Measurements from ENCODE around the gene GABRD. TPM values are rescaled to one million over a fixed set of nuclear protein-coding genes. Genes with fewer than 3 reads are reported as not detected.

Gene GABRD
- total and polyA plus RNA-seq, 8 donors, result 0.09 to 0.61 (median 0.15) TPM; not detected in 3

- Histone ChIP-seq H3K27ac (no peak overlapping the region), H3K27me3 (no peaks in the 10 kb centered on the region), H3K36me3 (no peaks in the 10 kb centered on the region), H3K4me1 (no peaks in the 10 kb centered on the region), H3K4me3 (no peak overlapping the region), H3K9me3 (no peaks in the 10 kb centered on the region)
- intact Hi-C loops (cut with DNase I), result loop anchor here in 1 of 3 donors (10.0 kb wide), 1 partner anchor 65 kb away; no protein-coding TSS in a partner anchor
- no peak for ATAC-seq
- no peak for FAIRE-seq
- DNase-seq, result no peak
- 71 to 84% methylated on average over 41 to 42 of the region's 42 CpGs for WGBS, 2 donors
- TF ChIP-seq CTCF (IDR thresholded peaks at IDR 0.05), result no peak
Observed at GRCh38 chr1:2030076-2030871, 11.1 kb downstream of the GABRD start.

- intact Hi-C loops (cut with DNase I), result loop anchor here in 1 of 3 donors (10.0 kb wide), 1 partner anchor 67 kb away; no protein-coding TSS in a partner anchor
Observed at GRCh38 chr1:2031546-2032540, 12.7 kb downstream of the GABRD start.

GRCh38 chr1:2032737-2033136 is 13.6 kb downstream of the GABRD start:
- TF ChIP-seq CTCF (IDR thresholded peaks at IDR 0.05), result no peak
- intact Hi-C loops (cut with DNase I), result loop anchor here in 1 of 3 donors (10.0 kb wide), 1 partner anchor 68 kb away; no protein-coding TSS in a partner anchor
- no peaks in the 10 kb centered on the region for H3K36me3 ChIP-seq
- ATAC-seq, result no peak
- H3K27me3 ChIP-seq, result no peaks in the 10 kb centered on the region
- DNase-seq, result no peak
- H3K4me3 ChIP-seq, result no peak overlapping the region
- WGBS, 2 donors, result 78 to 81% methylated on average over 14 of the region's 14 CpGs
- no peaks in the 10 kb centered on the region for H3K9me3 ChIP-seq
- no peaks in the 10 kb centered on the region for H3K4me1 ChIP-seq
- no peak for FAIRE-seq
- H3K27ac ChIP-seq, result no peak overlapping the region

More at GRCh38 chr1:2031546-2032540, 12.7 kb downstream of the GABRD start:
- Histone ChIP-seq H3K36me3 (no peaks in the 10 kb centered on the region), H3K27ac (no peak overlapping the region), H3K27me3 (no peaks in the 10 kb centered on the region), H3K4me1 (no peaks in the 10 kb centered on the region), H3K4me3 (no peak overlapping the region), H3K9me3 (no peaks in the 10 kb centered on the region)
- ATAC-seq (no peak), FAIRE-seq (no peak), DNase-seq (no peak)
- TF ChIP-seq CTCF (IDR thresholded peaks at IDR 0.05), result no peak
- WGBS, 2 donors, result 69 to 80% methylated on average over 31 to 33 of the region's 33 CpGs

GRCh38 chr1:2033165-2033564 is 14.0 kb downstream of the GABRD start:
- Histone ChIP-seq H3K4me1 (no peaks in the 10 kb centered on the region), H3K9me3 (no peaks in the 10 kb centered on the region), H3K27me3 (no peaks in the 10 kb centered on the region), H3K4me3 (no peak overlapping the region), H3K27ac (no peak overlapping the region), H3K36me3 (no peaks in the 10 kb centered on the region)
- no peak for ATAC-seq
- FAIRE-seq, result no peak
- intact Hi-C loops (cut with DNase I), result loop anchor here in 1 of 3 donors (10.0 kb wide), 1 partner anchor 68 kb away; no protein-coding TSS in a partner anchor
- 77 to 84% methylated on average over 13 of the region's 13 CpGs for whole genome bisulfite sequencing, 2 donors
- no peak for TF ChIP-seq CTCF (IDR thresholded peaks at IDR 0.05)
- no peak for DNase-seq
